Hepatocyte (in vitro differentiated cells): Measurements from ENCODE around the gene NCAPG2. TPM values are rescaled to one million over a fixed set of nuclear protein-coding genes. Genes with fewer than 3 reads are reported as not detected.

Source experiments
- DNase-seq: peaks from one replicate; pipeline ENCODE4 v3.0.0-alpha.2; 2016; ENCODE audit warnings: low spot score
- H2AFZ ChIP-seq: fragments of 200-600 bp; sonication (generic); 2 replicates; pipeline ENCODE4 v1.6.0; 2016; ENCODE audit warnings: antibody characterized with exemption, mild to moderate bottlenecking
- H3K27ac ChIP-seq: fragments of 200-600 bp; sonication (generic); 2 replicates; pipeline ENCODE4 v1.5.1; 2016; ENCODE audit warnings: mild to moderate bottlenecking
- H3K27me3 ChIP-seq: fragments of 200-600 bp; sonication (generic); 2 replicates; pipeline ENCODE4 v1.6.1; 2016
- H3K36me3 ChIP-seq: fragments of 200-600 bp; sonication (generic); replicated peaks from 2 replicates; pipeline ENCODE4 v1.5.1; 2016; ENCODE audit warnings: low read depth; ENCODE audit not compliant: insufficient read depth
- H3K4me1 ChIP-seq: fragments of 200-600 bp; sonication (generic); 2 replicates; pipeline ENCODE4 v1.5.1; 2016; ENCODE audit warnings: mild to moderate bottlenecking, moderate library complexity; ENCODE audit not compliant: insufficient read depth
- H3K4me2 ChIP-seq: fragments of 200-600 bp; sonication (generic); 2 replicates; pipeline ENCODE4 v1.6.0; 2016
- H3K4me3 ChIP-seq: fragments of 200-600 bp; sonication (generic); 2 replicates; pipeline ENCODE4 v1.5.1; 2016; ENCODE audit warnings: mild to moderate bottlenecking
- H3K79me2 ChIP-seq: fragments of 200-600 bp; sonication (generic); 2 replicates; pipeline ENCODE4 v1.6.0; 2017; ENCODE audit warnings: mild to moderate bottlenecking
- H3K9me2 ChIP-seq: fragments of 200-600 bp; sonication (generic); replicated peaks from 2 replicates; pipeline ENCODE4 v1.6.0; 2017; ENCODE audit warnings: mild to moderate bottlenecking; ENCODE audit not compliant: insufficient read depth
- H3K9me3 ChIP-seq: fragments of 200-600 bp; sonication (generic); 2 replicates; pipeline ENCODE4 v1.5.1; 2016; ENCODE audit warnings: low read depth, mild to moderate bottlenecking
- H4K20me1 ChIP-seq: fragments of 200-600 bp; sonication (generic); 2 replicates; pipeline ENCODE4 v1.6.0; 2016; ENCODE audit warnings: mild to moderate bottlenecking; ENCODE audit not compliant: insufficient read depth, poor library complexity, severe bottlenecking
- EZH2 ChIP-seq: fragments of 200-600 bp; sonication (generic); IDR thresholded peaks from 2 replicates; pipeline ENCODE4 v1.6.1; 2016; ENCODE audit warnings: antibody characterized with exemption, mild to moderate bottlenecking, borderline replicate concordance
- EZH2phosphoT487 ChIP-seq: fragments of 200-600 bp; sonication (generic); IDR thresholded peaks from one replicate; pipeline ENCODE4 v1.6.1; 2018; ENCODE audit warnings: antibody characterized with exemption, mild to moderate bottlenecking, low read depth, moderate library complexity; ENCODE audit not compliant: unreplicated experiment, severe bottlenecking
- WGBS: methylation state at CpG from one replicate; pipeline ENCODE4 v1.1.6; 2016; ENCODE audit warnings: low lambda C conversion rate; ENCODE audit errors: missing lambda C conversion rate; 5-methylcytosine and 5-hydroxymethylcytosine counted together
- polyA plus RNA-seq: library from polyadenylated mRNA; unstranded; fragments of >200 nt; fragmentation: Nextera tagmentation; extraction: Ambion mirVana; gene quantifications from 2 replicates; pipeline ENCODE4 v1.2.1, GENCODE V29; 2016
- total RNA-seq: library from RNA; depleted of rRNA; stranded (reverse); fragments of >200 nt; gene quantifications from 2 replicates; pipeline ENCODE4 v1.2.3, GENCODE V29; 2014
- TF ChIP-seq, protein P1 (sequence below): fragments of 200-600 bp; sonication (generic); IDR thresholded peaks from 2 replicates; pipeline ENCODE4 v1.5.1; 2016; ENCODE audit warnings: antibody characterized with exemption, mild to moderate bottlenecking; ENCODE audit not compliant: poor library complexity

NCAPG2 gene
- total and polyA plus RNA-seq, 2 experiments from 2014 or later, result 6.2 to 9.5 TPM

DNA sequence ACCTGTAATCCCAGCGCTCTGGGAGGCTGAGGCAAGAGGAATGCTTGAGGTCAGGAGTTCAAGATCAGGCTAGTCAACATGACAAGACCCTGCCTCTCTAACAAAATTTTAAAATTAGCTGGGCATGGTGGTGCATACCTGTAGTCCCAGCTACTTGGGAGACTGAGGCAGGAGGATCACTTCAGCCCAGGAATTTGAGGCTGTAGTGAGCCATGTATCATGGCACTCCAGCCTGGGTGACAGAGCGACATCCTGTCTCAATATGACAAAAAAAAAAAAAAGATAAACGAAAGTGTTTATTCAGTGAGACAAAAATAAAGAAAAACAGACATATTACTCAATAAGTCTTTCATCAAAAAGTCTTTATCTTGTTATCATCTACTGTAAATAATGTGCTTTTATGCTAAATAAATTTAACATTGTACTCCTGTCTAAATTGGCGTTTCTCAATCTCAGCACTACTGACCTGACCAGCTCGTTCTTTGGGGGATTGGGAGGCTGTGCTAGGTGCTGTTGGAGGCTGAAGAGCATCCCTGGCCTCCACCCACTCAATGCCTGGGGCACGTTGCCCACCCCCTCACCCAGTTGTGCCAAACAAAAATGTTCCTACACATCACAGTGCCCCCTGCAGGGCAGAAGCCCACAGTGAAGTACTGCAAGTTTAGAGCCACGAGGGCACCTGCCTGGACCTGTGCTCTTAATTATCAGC lies 57.7 kb downstream of the NCAPG2 start:
- H3K79me2 ChIP-seq, result no peaks in the 10 kb centered on the region
- H3K9me3 ChIP-seq, result no peaks in the 10 kb centered on the region
- no peak overlapping the region for H3K4me3 ChIP-seq
- TF ChIP-seq EZH2 (no peak), EZH2phosphoT487 (no peak)
- TF ChIP-seq, protein P1, sequence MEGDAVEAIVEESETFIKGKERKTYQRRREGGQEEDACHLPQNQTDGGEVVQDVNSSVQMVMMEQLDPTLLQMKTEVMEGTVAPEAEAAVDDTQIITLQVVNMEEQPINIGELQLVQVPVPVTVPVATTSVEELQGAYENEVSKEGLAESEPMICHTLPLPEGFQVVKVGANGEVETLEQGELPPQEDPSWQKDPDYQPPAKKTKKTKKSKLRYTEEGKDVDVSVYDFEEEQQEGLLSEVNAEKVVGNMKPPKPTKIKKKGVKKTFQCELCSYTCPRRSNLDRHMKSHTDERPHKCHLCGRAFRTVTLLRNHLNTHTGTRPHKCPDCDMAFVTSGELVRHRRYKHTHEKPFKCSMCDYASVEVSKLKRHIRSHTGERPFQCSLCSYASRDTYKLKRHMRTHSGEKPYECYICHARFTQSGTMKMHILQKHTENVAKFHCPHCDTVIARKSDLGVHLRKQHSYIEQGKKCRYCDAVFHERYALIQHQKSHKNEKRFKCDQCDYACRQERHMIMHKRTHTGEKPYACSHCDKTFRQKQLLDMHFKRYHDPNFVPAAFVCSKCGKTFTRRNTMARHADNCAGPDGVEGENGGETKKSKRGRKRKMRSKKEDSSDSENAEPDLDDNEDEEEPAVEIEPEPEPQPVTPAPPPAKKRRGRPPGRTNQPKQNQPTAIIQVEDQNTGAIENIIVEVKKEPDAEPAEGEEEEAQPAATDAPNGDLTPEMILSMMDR, result peak; percentile 24
- no peak overlapping the region for H3K27ac ChIP-seq
- no peaks in the 10 kb centered on the region for H3K36me3 ChIP-seq
- 92% methylated on average over 7 of the region's 7 CpGs for WGBS
- H3K9me2 ChIP-seq, result no peaks in the 10 kb centered on the region
- no peak for DNase-seq
- no peaks in the 10 kb centered on the region for H3K4me1 ChIP-seq
- H2AFZ ChIP-seq, result no peak overlapping the region
- no peak overlapping the region for H3K4me2 ChIP-seq
- H4K20me1 ChIP-seq, result no peaks in the 10 kb centered on the region
- no peaks in the 10 kb centered on the region for H3K27me3 ChIP-seq

DNA sequence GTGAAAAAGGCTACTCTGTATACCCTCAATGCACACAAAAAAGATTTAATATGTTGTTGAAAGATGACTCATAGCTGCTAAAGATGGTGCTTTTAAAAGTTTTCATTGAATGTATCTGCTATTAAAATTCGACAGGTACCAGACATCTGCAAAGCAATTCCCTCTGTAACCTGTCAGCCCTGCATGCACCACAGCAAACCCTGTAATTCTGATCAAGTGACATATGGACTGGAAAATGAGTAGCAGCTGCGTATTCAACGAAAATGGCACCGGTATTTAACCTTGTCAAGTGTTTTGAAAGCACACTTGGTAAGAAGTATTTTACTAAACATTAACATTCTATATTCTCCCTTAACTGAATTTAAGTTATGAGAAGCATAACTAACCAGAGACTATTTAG lies 58.8 kb downstream of the NCAPG2 start:
- 88% methylated on average over 4 of the region's 4 CpGs for WGBS

DNA sequence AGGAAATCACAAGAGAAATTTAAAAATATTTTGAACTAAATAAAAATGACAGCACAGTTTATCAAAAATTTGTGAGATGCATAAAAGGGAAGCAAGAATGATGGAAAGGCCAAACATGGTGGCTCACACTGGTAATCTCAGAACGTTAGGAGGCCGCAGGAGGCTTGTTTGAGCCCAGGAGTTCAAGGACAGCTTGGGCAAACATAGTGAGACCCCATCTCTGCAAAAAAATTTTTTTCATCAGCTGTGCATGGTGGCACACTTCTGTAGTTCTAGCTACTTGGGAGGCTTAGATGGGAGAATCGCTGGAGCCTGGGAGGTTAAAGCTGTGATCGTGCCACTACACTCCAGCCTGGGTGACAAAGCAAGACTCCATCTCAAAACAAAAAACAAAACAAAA lies 62.5 kb downstream of the NCAPG2 start:
- no peak for DNase-seq
- no peaks in the 10 kb centered on the region for H3K4me1 ChIP-seq
- H3K36me3 ChIP-seq, result no peaks in the 10 kb centered on the region
- no peak overlapping the region for H3K4me2 ChIP-seq
- WGBS, result 86% methylated on average over 4 of the region's 4 CpGs
- no peaks in the 10 kb centered on the region for H3K27me3 ChIP-seq
- TF ChIP-seq, protein P1, result no peak
- TF ChIP-seq EZH2phosphoT487, result no peak
- TF ChIP-seq EZH2, result no peak
- no peaks in the 10 kb centered on the region for H3K79me2 ChIP-seq
- no peaks in the 10 kb centered on the region for H3K9me3 ChIP-seq
- no peaks in the 10 kb centered on the region for H4K20me1 ChIP-seq
- H3K9me2 ChIP-seq, result no peaks in the 10 kb centered on the region
- no peak overlapping the region for H3K27ac ChIP-seq
- H3K4me3 ChIP-seq, result no peak overlapping the region
- H2AFZ ChIP-seq, result no peak overlapping the region

More for the DNA sequence above, 58.8 kb downstream of the NCAPG2 start:
- Histone ChIP-seq H3K36me3 (no peaks in the 10 kb centered on the region), H2AFZ (no peak overlapping the region), H3K4me2 (no peak overlapping the region), H4K20me1 (no peaks in the 10 kb centered on the region), H3K9me2 (no peaks in the 10 kb centered on the region), H3K4me3 (no peak overlapping the region), H3K9me3 (no peaks in the 10 kb centered on the region), H3K27me3 (no peaks in the 10 kb centered on the region), H3K4me1 (no peaks in the 10 kb centered on the region), H3K79me2 (no peaks in the 10 kb centered on the region), H3K27ac (no peak overlapping the region)
- TF ChIP-seq EZH2phosphoT487, result no peak
- TF ChIP-seq, protein P1, result no peak
- TF ChIP-seq EZH2, result no peak
- no peak for DNase-seq

DNA sequence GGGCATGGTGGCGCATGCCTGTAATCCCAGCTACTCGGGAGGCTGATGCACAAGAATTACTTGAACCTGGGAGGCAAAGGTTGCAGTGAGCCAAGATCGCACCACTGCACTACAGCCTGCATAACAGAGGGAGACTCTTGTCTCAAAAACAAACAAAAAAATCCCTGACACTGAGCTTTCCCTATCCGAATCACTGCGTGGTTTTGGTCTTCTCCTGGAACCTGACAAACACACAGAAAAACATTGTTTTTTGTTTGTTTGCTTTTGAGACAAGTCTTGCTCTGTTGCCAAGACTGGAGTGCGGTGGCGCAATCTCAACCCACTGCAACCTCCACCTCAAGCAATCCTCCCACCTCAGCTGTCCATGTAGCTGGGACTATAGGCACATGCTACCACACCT lies 66.6 kb downstream of the NCAPG2 start:
- no peaks in the 10 kb centered on the region for H3K4me1 ChIP-seq
- H4K20me1 ChIP-seq, result no peaks in the 10 kb centered on the region
- no peak overlapping the region for H3K27ac ChIP-seq
- no peaks in the 10 kb centered on the region for H3K36me3 ChIP-seq
- H3K9me3 ChIP-seq, result no peaks in the 10 kb centered on the region
- H3K27me3 ChIP-seq, result no peaks in the 10 kb centered on the region
- WGBS, result 92% methylated on average over 7 of the region's 7 CpGs
- TF ChIP-seq EZH2 (no peak), EZH2phosphoT487 (no peak)
- TF ChIP-seq, protein P1, result no peak
- H3K4me3 ChIP-seq, result no peak overlapping the region
- H2AFZ ChIP-seq, result no peak overlapping the region
- no peak overlapping the region for H3K4me2 ChIP-seq
- no peak for DNase-seq
- no peaks in the 10 kb centered on the region for H3K79me2 ChIP-seq
- no peaks in the 10 kb centered on the region for H3K9me2 ChIP-seq
